ENCODE measurements around the gene TENT4A. TPM values are rescaled to one million over a fixed set of nuclear protein-coding genes. Genes with fewer than 3 reads are reported as not detected.
"Not testable (repeated sequence)": the region's sequence is repeated elsewhere in the genome, so short reads cannot be mapped to it uniquely, and the experiment has no call there.

The TENT4A gene
- total RNA-seq (10 to 100 TPM; 26.3 to 44.8 (median 37.0) TPM), polyA plus RNA-seq (10 to 100 TPM in 2 of 3 donors, 1 to 10 TPM in 1; 7.1 to 16.5 (median 12.9) TPM)
- long read RNA-seq, donor 1, full-length matches to known transcripts: 3 of 3 reads
- long read RNA-seq, donor 1, partial matches to known transcripts: 0 of 3 reads
- long read RNA-seq, donor 1, other reads (novel, unspliced or antisense): 0 of 3 reads
- long read RNA-seq, donor 2, full-length matches to known transcripts: 2 of 2 reads
- long read RNA-seq, donor 2, partial matches to known transcripts: 0 of 2 reads
- long read RNA-seq, donor 2, other reads (novel, unspliced or antisense): 0 of 2 reads

GRCh38 chr5:6713274-6714225 lies at the start of gene TENT4A:
Gene TENT4A (plus strand): TSS chr5:6713432. CDS start chr5:6713984, 552 bp downstream.
- TF ChIP-seq, protein P1, sequence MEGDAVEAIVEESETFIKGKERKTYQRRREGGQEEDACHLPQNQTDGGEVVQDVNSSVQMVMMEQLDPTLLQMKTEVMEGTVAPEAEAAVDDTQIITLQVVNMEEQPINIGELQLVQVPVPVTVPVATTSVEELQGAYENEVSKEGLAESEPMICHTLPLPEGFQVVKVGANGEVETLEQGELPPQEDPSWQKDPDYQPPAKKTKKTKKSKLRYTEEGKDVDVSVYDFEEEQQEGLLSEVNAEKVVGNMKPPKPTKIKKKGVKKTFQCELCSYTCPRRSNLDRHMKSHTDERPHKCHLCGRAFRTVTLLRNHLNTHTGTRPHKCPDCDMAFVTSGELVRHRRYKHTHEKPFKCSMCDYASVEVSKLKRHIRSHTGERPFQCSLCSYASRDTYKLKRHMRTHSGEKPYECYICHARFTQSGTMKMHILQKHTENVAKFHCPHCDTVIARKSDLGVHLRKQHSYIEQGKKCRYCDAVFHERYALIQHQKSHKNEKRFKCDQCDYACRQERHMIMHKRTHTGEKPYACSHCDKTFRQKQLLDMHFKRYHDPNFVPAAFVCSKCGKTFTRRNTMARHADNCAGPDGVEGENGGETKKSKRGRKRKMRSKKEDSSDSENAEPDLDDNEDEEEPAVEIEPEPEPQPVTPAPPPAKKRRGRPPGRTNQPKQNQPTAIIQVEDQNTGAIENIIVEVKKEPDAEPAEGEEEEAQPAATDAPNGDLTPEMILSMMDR (IDR thresholded peaks at IDR 0.05 in 8 of 11, conservative IDR thresholded peaks at IDR 0.05 in 3 of 11): no peak
- TF ChIP-seq POLR2AphosphoS5 (IDR thresholded peaks at IDR 0.05): peak; percentile 21 to 75 (median 72)
- peak within 1 kb of the TSS; percentile 96 to 99 (median 98) for H3K27ac ChIP-seq
- no peaks in the 10 kb centered on the region for H3K27me3 ChIP-seq (replicated peaks in 1 of 7)
- intact Hi-C loops (cut with DNase I; ENCODE audit: low total_unique reads): loop anchor here (5.0 kb wide), 1 partner anchor 81 kb away; the partner anchor contains the start of genes NSUN2 and SRD5A1
- no peaks in the 10 kb centered on the region for H3K9me3 ChIP-seq
- H3K4me1 ChIP-seq: peaks cover 33 to 52% (median 49%) of the 10 kb centered on the region in 6 donors
- peaks cover 0 to 5% (median 0%) of the 10 kb centered on the region in 6 donors for H3K36me3 ChIP-seq
- 0 to 1% (median 1%) methylated on average over 35 to 174 of the region's 174 CpGs for WGBS, 5 donors
- H3K4me3 ChIP-seq: peak within 1 kb of the TSS; percentile 68 to 91 (median 79)
- DNase-seq: peak; percentile 93

GRCh38 chr5:6666762-6667161 lies 46.5 kb upstream of the TENT4A start:
- DNase-seq: no peak
- Histone ChIP-seq H3K27me3 (replicated peaks in 1 of 7) (no peaks in the 10 kb centered on the region), H3K4me3 (no peak overlapping the region), H3K27ac (no peak overlapping the region), H3K9me3 (no peaks in the 10 kb centered on the region), H3K4me1 (no peaks in the 10 kb centered on the region), H3K36me3 (peaks cover 0 to 39% (median 0%) of the 10 kb centered on the region in 6 donors)
- TF ChIP-seq, protein P1 (IDR thresholded peaks at IDR 0.05 in 8 of 11, conservative IDR thresholded peaks at IDR 0.05 in 3 of 11): no peak
- TF ChIP-seq POLR2A (IDR thresholded peaks at IDR 0.05): no peak
- 90 to 98% (median 96%) methylated on average over 11 to 15 of the region's 15 CpGs for WGBS, 5 donors
- intact Hi-C loops (cut with DNase I; ENCODE audit: low total_unique reads): no loop called here

DNA sequence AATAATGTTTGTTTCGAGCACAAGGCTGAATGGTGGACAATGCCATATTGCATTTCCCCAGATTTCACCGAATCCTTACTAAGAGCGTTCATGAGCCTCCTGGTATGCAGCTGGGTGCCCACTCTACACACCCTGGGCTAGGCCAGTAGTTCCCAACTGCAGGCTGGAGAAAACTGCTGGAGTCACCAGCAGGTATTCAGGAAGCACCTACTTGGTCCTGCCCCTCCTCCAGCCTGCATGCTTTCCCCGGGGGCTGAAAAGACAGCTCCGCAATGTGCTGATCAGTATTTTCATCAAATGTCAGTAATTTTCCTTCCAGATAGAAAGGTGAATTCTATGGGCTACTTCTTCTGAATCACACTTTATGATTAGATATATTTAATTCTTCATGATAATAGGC lies 45.6 kb upstream of the TENT4A start:
- no peak for DNase-seq
- intact Hi-C loops (cut with DNase I; ENCODE audit: low total_unique reads): no loop called here
- TF ChIP-seq POLR2A (IDR thresholded peaks at IDR 0.05) (no peak), POLR2AphosphoS5 (IDR thresholded peaks at IDR 0.05) (no peak)
- TF ChIP-seq, protein P1 (IDR thresholded peaks at IDR 0.05 in 8 of 11, conservative IDR thresholded peaks at IDR 0.05 in 3 of 11): no peak

DNA sequence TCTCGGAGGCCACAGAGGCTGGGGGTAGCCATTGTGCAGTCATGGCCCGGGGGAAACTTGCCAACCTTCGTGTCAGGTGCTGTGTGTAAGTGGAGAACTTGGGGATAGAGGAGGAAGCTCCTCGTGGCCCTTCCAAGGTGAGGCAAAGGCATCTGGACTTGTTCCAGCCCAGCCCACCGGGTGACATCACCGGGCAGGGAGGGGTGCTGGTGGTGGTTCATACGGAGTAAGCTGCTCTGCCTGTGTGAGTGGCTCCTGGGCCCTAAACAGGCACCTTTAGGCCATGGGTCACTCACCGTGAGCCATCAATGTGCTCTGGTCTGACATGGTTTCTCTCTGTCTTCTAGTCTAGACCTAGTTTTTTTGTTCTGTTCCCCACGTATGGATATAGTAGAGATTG lies 44.5 kb upstream of the TENT4A start:
- H3K27me3 ChIP-seq (replicated peaks in 1 of 7); intact Hi-C loops (cut with DNase I; ENCODE audit: low total_unique reads); H3K27ac ChIP-seq; H3K4me1 ChIP-seq; DNase-seq; H3K9me3 ChIP-seq; H3K4me3 ChIP-seq: not testable (repeated sequence)
- peaks cover 0 to 35% (median 0%) of the 10 kb centered on the region in 6 donors for H3K36me3 ChIP-seq
- 83 to 93% (median 87%) methylated on average over 6 to 9 of the region's 9 CpGs for WGBS, 5 donors

More for the DNA sequence above, 45.6 kb upstream of the TENT4A start:
- H3K4me3 ChIP-seq: no peak overlapping the region
- WGBS, 5 donors: 92 to 97% (median 94%) methylated on average over 5 of the region's 5 CpGs
- no peak overlapping the region for H3K27ac ChIP-seq
- no peaks in the 10 kb centered on the region for H3K27me3 ChIP-seq (replicated peaks in 1 of 7)
- H3K4me1 ChIP-seq: no peaks in the 10 kb centered on the region
- H3K36me3 ChIP-seq: peaks cover 0 to 35% (median 0%) of the 10 kb centered on the region in 6 donors
- H3K9me3 ChIP-seq: peaks cover 0 to 2% (median 0%) of the 10 kb centered on the region in 8 donors
